ENCODE measurements around the gene PAIP2.

Gene PAIP2

GRCh38 chr5:139294374-139295165, 47.1 kb upstream of the PAIP2 start:
- Histone ChIP-seq H3K4me3 (replicated peaks; ENCODE audit: insufficient read depth, low read length) (peak overlapping the region; percentile 60), H3K27me3 (ENCODE audit: insufficient read depth, poor library complexity, severe bottlenecking) (no peaks in the 10 kb centered on the region), H3K27ac (replicated peaks) (peak overlapping the region; percentile 98)
- no peak for TF ChIP-seq CTCF (IDR thresholded peaks at IDR 0.05; ENCODE audit: insufficient read depth, low read length)
- no peak for TF ChIP-seq REST (IDR thresholded peaks at IDR 0.05; ENCODE audit: insufficient replicate concordance, low read depth)
- peak; percentile 42; the same call in 1 of the 2 replicates for TF ChIP-seq GABPA (IDR thresholded peaks at IDR 0.05; ENCODE audit: low read depth)
- TF ChIP-seq POLR2AphosphoS5 (IDR thresholded peaks at IDR 0.05; ENCODE audit: low read depth): no peak
- DNase-seq (ENCODE audit: low read depth in 1 of 2, low spot score in 1 of 2): peak in 1 of 2 experiments; percentile 41

GRCh38 chr5:139295346-139296057, 46.2 kb upstream of the PAIP2 start:
- Histone ChIP-seq H3K27ac (replicated peaks) (peak overlapping the region; percentile 98), H3K27me3 (ENCODE audit: insufficient read depth, poor library complexity, severe bottlenecking) (no peaks in the 10 kb centered on the region), H3K4me3 (replicated peaks; ENCODE audit: insufficient read depth, low read length) (peak overlapping the region; percentile 60)
- TF ChIP-seq POLR2AphosphoS5 (IDR thresholded peaks at IDR 0.05; ENCODE audit: low read depth) (no peak), SPI1 (IDR thresholded peaks at IDR 0.05; ENCODE audit: borderline replicate concordance, low read depth) (no peak), REST (IDR thresholded peaks at IDR 0.05; ENCODE audit: insufficient replicate concordance, low read depth) (no peak), GABPA (IDR thresholded peaks at IDR 0.05; ENCODE audit: low read depth) (no peak), CTCF (IDR thresholded peaks at IDR 0.05; ENCODE audit: insufficient read depth, low read length) (no peak)
- no peak for DNase-seq (ENCODE audit: low read depth in 1 of 2, low spot score in 1 of 2)

GRCh38 chr5:139296198-139296597, 45.5 kb upstream of the PAIP2 start:
- H3K27ac ChIP-seq (replicated peaks): no peak overlapping the region
- DNase-seq (ENCODE audit: low read depth in 1 of 2, low spot score in 1 of 2): no peak
- TF ChIP-seq CTCF (IDR thresholded peaks at IDR 0.05; ENCODE audit: insufficient read depth, low read length) (no peak), POLR2AphosphoS5 (IDR thresholded peaks at IDR 0.05; ENCODE audit: low read depth) (no peak), SPI1 (IDR thresholded peaks at IDR 0.05; ENCODE audit: borderline replicate concordance, low read depth) (no peak), REST (IDR thresholded peaks at IDR 0.05; ENCODE audit: insufficient replicate concordance, low read depth) (no peak)
- no peaks in the 10 kb centered on the region for H3K27me3 ChIP-seq (ENCODE audit: insufficient read depth, poor library complexity, severe bottlenecking)
- H3K4me3 ChIP-seq (replicated peaks; ENCODE audit: insufficient read depth, low read length): peak overlapping the region; percentile 60
